Measurements from ENCODE around the gene DCAF12.

Gene DCAF12

DNA sequence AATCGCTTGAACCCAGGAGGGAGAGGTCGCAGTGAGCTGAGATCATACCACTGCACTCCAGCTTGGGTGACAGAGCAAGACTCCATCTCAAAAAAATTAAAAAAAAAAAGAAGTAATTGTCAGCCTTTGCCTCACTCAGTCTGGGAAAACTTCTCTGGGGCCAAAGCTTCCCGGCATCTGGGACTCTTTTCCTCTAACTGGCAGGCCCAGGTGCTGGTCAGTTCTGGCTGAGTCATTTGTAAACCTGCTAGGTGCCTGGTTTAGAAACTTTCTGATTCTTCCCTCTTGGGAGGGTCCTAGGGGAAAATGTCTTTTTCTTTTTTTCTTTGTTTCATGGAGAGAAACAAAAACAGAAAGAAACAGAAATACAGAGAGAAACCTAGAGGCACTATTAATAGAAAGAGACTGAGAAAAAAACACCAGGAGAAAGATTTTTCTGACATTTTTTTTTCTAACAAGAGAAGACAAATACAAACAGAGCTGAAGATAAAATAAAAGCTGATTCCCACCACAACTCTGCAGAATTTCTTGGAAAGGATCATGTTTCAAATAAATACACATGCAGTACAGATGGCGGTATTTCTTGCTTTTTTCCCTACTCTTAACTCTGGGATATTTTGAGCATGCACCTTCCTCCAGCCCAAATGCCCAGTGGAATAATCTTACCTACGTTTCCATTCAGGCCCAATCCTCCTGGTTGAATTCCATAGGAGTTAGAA lies 55.7 kb downstream of the DCAF12 start:
- no peak for ATAC-seq
- TF ChIP-seq ZFP30 (CRISPR knock-in tag; IDR thresholded peaks at IDR 0.05) = no peak

DNA sequence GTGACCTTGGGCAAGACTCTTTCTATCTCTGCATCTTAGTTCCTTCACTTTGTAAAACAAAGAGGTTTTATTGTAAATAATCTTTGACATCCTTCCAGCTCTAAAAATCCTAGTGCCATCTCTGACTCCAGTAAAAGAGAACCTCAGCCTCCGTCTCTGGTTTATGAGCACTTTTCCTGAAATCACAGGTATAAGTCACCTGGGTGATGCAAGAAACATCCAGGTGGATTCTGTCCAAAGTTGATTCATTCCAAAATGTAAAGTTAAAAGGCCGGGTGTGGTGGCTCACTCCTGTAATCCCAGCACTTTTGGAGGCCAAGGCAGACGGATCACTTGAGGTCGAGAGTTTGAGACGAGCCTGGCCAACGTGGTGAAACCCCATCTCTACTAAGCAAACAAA lies 56.7 kb downstream of the DCAF12 start:
- no peak for ATAC-seq
- no peak for TF ChIP-seq ZC3H10 (CRISPR knock-in tag; IDR thresholded peaks at IDR 0.05)
- TF ChIP-seq PPARA (CRISPR knock-in tag; IDR thresholded peaks at IDR 0.05; ENCODE audit: borderline replicate concordance) = no peak
- TF ChIP-seq SNAI2 (CRISPR knock-in tag; IDR thresholded peaks at IDR 0.05) = no peak
- TF ChIP-seq ARNTL (CRISPR knock-in tag; IDR thresholded peaks at IDR 0.05; ENCODE audit: borderline replicate concordance, low read depth) = no peak
- no peak for TF ChIP-seq ESRRG (CRISPR knock-in tag; IDR thresholded peaks at IDR 0.05)

DNA sequence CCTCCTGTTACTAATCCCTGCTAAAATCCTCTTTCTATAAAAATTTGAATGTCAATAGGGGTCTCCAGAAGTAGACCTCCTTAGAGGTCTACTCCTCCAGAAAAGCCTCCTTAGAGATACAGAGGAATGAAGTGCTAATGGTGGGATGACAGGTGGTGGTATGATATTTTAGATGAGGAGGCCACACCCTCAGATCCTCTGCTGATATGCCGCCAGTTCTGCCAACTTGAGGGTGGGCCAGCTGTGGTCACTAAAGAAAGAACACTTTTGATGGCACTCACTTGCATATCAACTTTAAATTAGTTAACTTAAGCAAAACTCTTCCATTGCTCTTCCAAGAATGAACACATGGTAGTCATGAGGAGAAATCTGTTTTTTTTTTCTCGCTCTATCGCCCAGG lies 61.0 kb downstream of the DCAF12 start:
- no peak for ATAC-seq
- TF ChIP-seq, protein P1, sequence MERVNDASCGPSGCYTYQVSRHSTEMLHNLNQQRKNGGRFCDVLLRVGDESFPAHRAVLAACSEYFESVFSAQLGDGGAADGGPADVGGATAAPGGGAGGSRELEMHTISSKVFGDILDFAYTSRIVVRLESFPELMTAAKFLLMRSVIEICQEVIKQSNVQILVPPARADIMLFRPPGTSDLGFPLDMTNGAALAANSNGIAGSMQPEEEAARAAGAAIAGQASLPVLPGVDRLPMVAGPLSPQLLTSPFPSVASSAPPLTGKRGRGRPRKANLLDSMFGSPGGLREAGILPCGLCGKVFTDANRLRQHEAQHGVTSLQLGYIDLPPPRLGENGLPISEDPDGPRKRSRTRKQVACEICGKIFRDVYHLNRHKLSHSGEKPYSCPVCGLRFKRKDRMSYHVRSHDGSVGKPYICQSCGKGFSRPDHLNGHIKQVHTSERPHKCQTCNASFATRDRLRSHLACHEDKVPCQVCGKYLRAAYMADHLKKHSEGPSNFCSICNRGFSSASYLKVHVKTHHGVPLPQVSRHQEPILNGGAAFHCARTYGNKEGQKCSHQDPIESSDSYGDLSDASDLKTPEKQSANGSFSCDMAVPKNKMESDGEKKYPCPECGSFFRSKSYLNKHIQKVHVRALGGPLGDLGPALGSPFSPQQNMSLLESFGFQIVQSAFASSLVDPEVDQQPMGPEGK (CRISPR knock-in tag; IDR thresholded peaks at IDR 0.05; ENCODE audit: borderline replicate concordance) = no peak
- TF ChIP-seq ZFP3 (CRISPR knock-in tag; IDR thresholded peaks at IDR 0.05) (no peak), SNAI2 (CRISPR knock-in tag; IDR thresholded peaks at IDR 0.05) (no peak), ISL1 (CRISPR knock-in tag; IDR thresholded peaks at IDR 0.05) (no peak), TCF4 (CRISPR knock-in tag; IDR thresholded peaks at IDR 0.05; ENCODE audit: borderline replicate concordance) (no peak), ZNF8 (CRISPR knock-in tag; IDR thresholded peaks at IDR 0.05) (no peak), ARNTL (CRISPR knock-in tag; IDR thresholded peaks at IDR 0.05; ENCODE audit: borderline replicate concordance, low read depth) (no peak), ZFP30 (CRISPR knock-in tag; IDR thresholded peaks at IDR 0.05) (no peak)
- TF ChIP-seq, protein P2, sequence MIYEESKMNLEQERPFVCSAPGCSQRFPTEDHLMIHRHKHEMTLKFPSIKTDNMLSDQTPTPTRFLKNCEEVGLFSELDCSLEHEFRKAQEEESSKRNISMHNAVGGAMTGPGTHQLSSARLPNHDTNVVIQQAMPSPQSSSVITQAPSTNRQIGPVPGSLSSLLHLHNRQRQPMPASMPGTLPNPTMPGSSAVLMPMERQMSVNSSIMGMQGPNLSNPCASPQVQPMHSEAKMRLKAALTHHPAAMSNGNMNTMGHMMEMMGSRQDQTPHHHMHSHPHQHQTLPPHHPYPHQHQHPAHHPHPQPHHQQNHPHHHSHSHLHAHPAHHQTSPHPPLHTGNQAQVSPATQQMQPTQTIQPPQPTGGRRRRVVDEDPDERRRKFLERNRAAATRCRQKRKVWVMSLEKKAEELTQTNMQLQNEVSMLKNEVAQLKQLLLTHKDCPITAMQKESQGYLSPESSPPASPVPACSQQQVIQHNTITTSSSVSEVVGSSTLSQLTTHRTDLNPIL (CRISPR knock-in tag; IDR thresholded peaks at IDR 0.05; ENCODE audit: low read depth) = no peak

DNA sequence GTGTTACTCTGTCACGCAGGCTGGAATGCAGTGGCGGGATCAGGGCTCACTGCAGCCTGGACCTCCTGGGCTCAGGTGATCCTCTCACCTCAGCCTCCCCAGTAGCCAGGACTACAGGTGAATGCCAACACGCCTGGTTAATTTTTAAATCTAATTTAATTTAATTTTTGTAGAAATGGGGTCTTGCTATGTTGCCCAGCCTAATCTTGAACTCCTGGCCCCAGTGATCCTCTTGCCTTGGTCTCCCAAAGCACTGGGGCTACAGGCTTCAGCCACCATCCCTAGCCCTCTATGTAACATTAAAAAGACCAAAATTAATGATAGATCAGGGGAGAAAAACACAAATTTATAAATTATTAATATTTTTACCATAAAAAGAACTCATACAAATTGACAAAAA lies 66.5 kb downstream of the DCAF12 start:
- no peak for TF ChIP-seq ZNF8 (CRISPR knock-in tag; IDR thresholded peaks at IDR 0.05)
- no peak for TF ChIP-seq OSR1 (CRISPR knock-in tag; IDR thresholded peaks at IDR 0.05)
- TF ChIP-seq ZFP3 (CRISPR knock-in tag; IDR thresholded peaks at IDR 0.05) = no peak
- no peak for TF ChIP-seq ZNF70 (CRISPR knock-in tag; IDR thresholded peaks at IDR 0.05)
- no peak for ATAC-seq

DNA sequence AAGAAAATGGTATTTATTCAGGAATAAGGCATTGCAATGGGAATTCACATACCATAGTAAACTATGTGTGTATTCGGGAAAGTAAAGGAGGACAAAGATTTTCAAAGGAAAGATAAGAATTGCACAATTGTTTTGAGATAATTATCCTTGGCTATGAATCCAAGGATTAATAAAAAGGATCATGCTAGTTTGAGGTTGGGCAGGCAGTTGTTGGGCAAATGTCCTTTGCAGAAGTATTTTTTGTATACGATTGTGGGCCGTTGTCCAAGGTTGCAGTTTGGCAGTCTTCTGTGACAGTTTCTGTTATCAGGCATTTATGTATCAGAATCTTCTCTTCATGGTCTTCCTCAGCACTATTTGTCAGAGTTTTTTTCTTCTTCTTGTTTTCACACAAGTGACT lies 67.2 kb downstream of the DCAF12 start:
- no peak for ATAC-seq
- no peak for TF ChIP-seq ISL1 (CRISPR knock-in tag; IDR thresholded peaks at IDR 0.05)
- no peak for TF ChIP-seq OSR1 (CRISPR knock-in tag; IDR thresholded peaks at IDR 0.05)
- no peak for TF ChIP-seq GLIS3 (CRISPR knock-in tag; IDR thresholded peaks at IDR 0.05)
- no peak for TF ChIP-seq CSDC2 (CRISPR knock-in tag; IDR thresholded peaks at IDR 0.05)
- TF ChIP-seq ZFP30 (CRISPR knock-in tag; IDR thresholded peaks at IDR 0.05) = no peak
- TF ChIP-seq, protein P2 (CRISPR knock-in tag; IDR thresholded peaks at IDR 0.05; ENCODE audit: low read depth) = no peak
- TF ChIP-seq, protein P3, sequence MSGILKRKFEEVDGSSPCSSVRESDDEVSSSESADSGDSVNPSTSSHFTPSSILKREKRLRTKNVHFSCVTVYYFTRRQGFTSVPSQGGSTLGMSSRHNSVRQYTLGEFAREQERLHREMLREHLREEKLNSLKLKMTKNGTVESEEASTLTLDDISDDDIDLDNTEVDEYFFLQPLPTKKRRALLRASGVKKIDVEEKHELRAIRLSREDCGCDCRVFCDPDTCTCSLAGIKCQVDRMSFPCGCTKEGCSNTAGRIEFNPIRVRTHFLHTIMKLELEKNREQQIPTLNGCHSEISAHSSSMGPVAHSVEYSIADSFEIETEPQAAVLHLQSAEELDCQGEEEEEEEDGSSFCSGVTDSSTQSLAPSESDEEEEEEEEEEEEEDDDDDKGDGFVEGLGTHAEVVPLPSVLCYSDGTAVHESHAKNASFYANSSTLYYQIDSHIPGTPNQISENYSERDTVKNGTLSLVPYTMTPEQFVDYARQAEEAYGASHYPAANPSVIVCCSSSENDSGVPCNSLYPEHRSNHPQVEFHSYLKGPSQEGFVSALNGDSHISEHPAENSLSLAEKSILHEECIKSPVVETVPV (CRISPR knock-in tag; IDR thresholded peaks at IDR 0.05) = no peak
- TF ChIP-seq ZNF565 (CRISPR knock-in tag; conservative IDR thresholded peaks at IDR 0.05; ENCODE audit: low read depth) = no peak
- TF ChIP-seq ESRRG (CRISPR knock-in tag; IDR thresholded peaks at IDR 0.05) = no peak
- no peak for TF ChIP-seq RARB (CRISPR knock-in tag; IDR thresholded peaks at IDR 0.05)
- TF ChIP-seq, protein P1 (CRISPR knock-in tag; IDR thresholded peaks at IDR 0.05; ENCODE audit: borderline replicate concordance) = no peak
- TF ChIP-seq TCF4 (CRISPR knock-in tag; IDR thresholded peaks at IDR 0.05; ENCODE audit: borderline replicate concordance) = no peak
- no peak for TF ChIP-seq SNAI2 (CRISPR knock-in tag; IDR thresholded peaks at IDR 0.05)
- TF ChIP-seq, protein P4, sequence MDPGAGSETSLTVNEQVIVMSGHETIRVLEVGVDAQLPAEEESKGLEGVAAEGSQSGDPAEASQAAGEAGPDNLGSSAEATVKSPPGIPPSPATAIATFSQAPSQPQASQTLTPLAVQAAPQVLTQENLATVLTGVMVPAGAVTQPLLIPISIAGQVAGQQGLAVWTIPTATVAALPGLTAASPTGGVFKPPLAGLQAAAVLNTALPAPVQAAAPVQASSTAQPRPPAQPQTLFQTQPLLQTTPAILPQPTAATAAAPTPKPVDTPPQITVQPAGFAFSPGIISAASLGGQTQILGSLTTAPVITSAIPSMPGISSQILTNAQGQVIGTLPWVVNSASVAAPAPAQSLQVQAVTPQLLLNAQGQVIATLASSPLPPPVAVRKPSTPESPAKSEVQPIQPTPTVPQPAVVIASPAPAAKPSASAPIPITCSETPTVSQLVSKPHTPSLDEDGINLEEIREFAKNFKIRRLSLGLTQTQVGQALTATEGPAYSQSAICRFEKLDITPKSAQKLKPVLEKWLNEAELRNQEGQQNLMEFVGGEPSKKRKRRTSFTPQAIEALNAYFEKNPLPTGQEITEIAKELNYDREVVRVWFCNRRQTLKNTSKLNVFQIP (CRISPR knock-in tag; IDR thresholded peaks at IDR 0.05; ENCODE audit: borderline replicate concordance, low read depth) = no peak
- no peak for TF ChIP-seq ZNF8 (CRISPR knock-in tag; IDR thresholded peaks at IDR 0.05)
- no peak for TF ChIP-seq ARNTL (CRISPR knock-in tag; IDR thresholded peaks at IDR 0.05; ENCODE audit: borderline replicate concordance, low read depth)

Measured in SK-N-SH treated with all-trans-retinoic acid at 6 μM for 48 hours (cell line).